Omental fat pad (tissue), 4 donors: ENCODE results near the gene ASCC1. TPM values are rescaled to one million over a fixed set of nuclear protein-coding genes. Genes with fewer than 3 reads are reported as not detected.

Source experiments
- ATAC-seq: fragments of 150-250 bp; one replicate; pipeline ENCODE4 v1.9.1; 2016; ENCODE audit warnings: mild to moderate bottlenecking, moderate library complexity; ENCODE audit not compliant: low FRiP score
- DNase-seq: peaks from one replicate; pipeline ENCODE4 v3.0.0-alpha.2; 2019; ENCODE audit warnings: low spot score
- total RNA-seq, 4 donors: library from RNA; depleted of rRNA; stranded (reverse); fragments of >200 nt; gene quantifications; one replicate each; pipeline ENCODE4 v1.1.0, GENCODE V29; 2016
- TF ChIP-seq, protein P1 (sequence below), 3 donors: fragments of 450-650 bp; IDR thresholded peaks; one replicate each; pipeline ENCODE4 v1.5.1; 2016 to 2017; ENCODE audit warnings: antibody characterized with exemption in 3 of 3, mild to moderate bottlenecking in 3 of 3, moderate library complexity in 2 of 3

Gene ASCC1
- total RNA-seq, 4 donors from 2014 or later, result 21.3 to 34.5 (median 26.3) TPM

DNA sequence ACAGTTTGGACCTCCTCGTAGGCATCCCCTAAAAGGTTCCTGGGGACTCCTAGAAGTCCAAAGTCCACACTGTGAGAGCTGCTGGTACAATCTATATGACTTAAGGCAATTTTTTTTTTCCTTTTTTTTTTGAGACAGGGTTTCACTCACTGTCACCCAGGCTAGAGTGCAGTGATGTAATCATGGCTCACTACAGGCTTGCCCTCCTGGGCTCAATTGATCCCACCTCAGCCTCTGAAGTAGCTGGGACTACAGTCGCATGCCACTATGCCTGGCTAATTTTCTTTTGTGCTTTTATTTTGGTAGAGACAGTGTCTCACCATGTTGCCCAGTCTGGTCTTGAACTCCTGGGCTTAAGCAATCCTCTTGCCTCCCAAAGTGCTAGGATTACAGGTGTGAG is 123.1 kb downstream of the ASCC1 start:
- ATAC-seq, result no peak

DNA sequence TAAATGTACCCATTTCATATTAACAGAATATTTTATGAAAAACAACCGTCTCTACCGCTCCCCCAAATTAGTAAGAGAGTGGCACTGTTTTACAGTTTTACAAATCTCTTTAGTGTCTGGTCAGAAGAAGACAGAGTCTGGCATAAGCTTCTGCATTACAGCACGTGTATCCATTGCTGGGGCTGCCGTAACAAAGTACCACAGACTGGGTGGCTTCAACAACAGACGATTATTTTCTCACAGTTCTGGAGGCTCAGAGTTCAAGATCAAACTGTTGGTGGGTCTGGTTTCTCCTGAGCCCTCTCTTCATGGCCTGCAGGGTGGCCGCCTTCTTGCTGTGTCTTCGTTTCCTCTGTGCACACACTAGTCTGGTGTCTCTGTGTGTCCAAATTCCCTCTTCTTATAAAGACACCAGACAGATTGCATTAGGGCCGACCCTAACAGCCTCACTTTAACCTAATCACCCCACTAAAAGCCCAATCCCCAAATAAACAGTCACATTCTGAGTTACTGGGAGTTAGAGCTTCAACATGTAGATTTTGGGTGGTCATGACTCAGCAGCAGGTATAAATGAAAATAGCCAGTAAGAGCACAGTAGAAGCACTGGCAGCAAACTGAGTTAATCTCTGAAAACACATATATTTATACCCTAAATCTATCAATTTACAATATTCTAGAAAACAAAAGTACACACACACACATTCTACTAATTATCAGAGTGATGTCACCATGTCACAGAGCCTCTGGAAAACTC is 123.7 kb downstream of the ASCC1 start:
- ATAC-seq (no peak), DNase-seq (no peak)
- TF ChIP-seq, protein P1, sequence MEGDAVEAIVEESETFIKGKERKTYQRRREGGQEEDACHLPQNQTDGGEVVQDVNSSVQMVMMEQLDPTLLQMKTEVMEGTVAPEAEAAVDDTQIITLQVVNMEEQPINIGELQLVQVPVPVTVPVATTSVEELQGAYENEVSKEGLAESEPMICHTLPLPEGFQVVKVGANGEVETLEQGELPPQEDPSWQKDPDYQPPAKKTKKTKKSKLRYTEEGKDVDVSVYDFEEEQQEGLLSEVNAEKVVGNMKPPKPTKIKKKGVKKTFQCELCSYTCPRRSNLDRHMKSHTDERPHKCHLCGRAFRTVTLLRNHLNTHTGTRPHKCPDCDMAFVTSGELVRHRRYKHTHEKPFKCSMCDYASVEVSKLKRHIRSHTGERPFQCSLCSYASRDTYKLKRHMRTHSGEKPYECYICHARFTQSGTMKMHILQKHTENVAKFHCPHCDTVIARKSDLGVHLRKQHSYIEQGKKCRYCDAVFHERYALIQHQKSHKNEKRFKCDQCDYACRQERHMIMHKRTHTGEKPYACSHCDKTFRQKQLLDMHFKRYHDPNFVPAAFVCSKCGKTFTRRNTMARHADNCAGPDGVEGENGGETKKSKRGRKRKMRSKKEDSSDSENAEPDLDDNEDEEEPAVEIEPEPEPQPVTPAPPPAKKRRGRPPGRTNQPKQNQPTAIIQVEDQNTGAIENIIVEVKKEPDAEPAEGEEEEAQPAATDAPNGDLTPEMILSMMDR (IDR thresholded peaks at IDR 0.05), result no peak

More for the DNA sequence above, 123.1 kb downstream of the ASCC1 start:
- TF ChIP-seq, protein P1 (IDR thresholded peaks at IDR 0.05), result no peak
- DNase-seq, result no peak

DNA sequence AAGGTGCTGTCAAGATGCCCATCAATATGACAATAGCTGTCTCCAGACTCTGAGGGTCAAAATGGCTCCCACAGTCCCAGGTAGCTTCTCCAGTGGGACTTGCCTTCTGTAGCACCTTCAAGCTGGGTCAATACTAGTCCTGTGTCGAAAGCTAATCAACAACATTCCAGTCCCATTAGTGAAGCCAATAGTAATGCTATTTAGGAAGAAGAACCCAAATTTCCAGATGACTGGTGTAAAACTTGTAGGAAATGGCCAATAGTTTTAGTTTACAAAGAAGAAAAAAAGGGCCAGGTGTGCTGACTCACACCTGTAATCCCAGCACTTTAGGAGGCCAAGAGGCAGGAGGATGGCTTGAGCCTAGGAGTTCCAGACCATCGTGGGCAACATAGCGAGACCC is 125.8 kb downstream of the ASCC1 start:
- TF ChIP-seq, protein P1 (IDR thresholded peaks at IDR 0.05), result no peak
- DNase-seq (no peak), ATAC-seq (no peak)

- TF ChIP-seq, protein P1 (IDR thresholded peaks at IDR 0.05), result no peak
- DNase-seq, result no peak
- no peak for ATAC-seq
These were observed 126.5 kb downstream of the ASCC1 start for GRCh38 chr10:72089618-72090017.

DNA sequence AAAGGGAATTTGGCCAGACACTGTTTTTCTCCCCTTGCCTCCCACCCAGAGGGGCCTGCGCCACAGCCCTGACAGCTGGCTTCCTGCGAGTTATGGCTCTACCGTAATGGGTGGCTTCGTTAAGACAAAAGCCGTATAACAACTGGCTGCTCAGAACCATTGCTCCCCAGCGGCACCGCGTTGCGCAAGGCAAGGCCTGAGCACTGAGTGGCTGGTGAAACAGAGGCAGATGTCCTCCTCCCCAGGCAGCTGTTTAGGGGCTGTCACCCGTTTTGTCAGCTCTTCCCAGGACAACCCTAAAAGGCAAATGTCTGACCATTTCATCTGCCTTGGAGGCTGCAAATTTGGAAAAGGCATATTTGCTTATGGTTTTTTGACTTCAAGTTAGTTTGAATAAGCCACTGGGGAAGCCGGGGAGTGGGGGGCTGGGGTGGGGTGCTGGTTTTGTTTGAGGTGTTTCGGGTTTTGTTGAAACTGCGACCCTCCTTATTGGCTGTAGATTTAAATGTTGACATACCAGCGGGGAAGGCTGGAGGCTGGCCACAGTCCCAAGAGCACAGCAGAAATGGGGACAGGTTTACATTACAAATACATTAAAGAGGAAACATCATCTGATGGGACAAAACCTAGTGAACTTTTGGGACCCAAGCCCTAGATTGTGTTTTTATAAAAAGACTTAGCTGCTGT is 127.0 kb downstream of the ASCC1 start:
- TF ChIP-seq, protein P1 (IDR thresholded peaks at IDR 0.05), result no peak
- ATAC-seq, result no peak
- DNase-seq, result no peak

- no peak for ATAC-seq
- TF ChIP-seq, protein P1 (IDR thresholded peaks at IDR 0.05), result no peak
- DNase-seq, result no peak
These were observed 127.8 kb downstream of the ASCC1 start, which contains the start of gene SPOCK2 for GRCh38 chr10:72087969-72088888. Gene SPOCK2 (minus strand): TSS chr10:72088551. CDS start chr10:72088328, 223 bp downstream.
